H1 (cell line): ENCODE measurements around the gene FAM181B. TPM values are rescaled to one million over a fixed set of nuclear protein-coding genes. Genes with fewer than 3 reads are reported as not detected.

Experiments used
- CTCF ChIA-PET: fragments of 300-600 bp; sonication (Branson Sonifier 250); formaldehyde crosslinking; loops from one replicate; lab custom pipeline; 2021; ENCODE audit not compliant: partially characterized antibody; lab: Charles Lee
- POLR2A ChIA-PET: fragments of 300-600 bp; sonication (Branson Sonifier 250); formaldehyde crosslinking; loops from one replicate; lab custom pipeline; 2021; ENCODE audit warnings: inconsistent platforms; ENCODE audit not compliant: partially characterized antibody; lab: Charles Lee
- DNase-seq, 2 experiments: peaks; one replicate each; pipeline versions ENCODE4 v3.0.0 to v3.0.0-alpha.2; 2010 to 2022; ENCODE audit warnings: low spot score in 2 of 2, low read depth in 1 of 2, mixed read lengths in 1 of 2
- FAIRE-seq: peaks from 2 replicates; lab custom pipeline; 2011; peaks lifted over from hg19 to GRCh38; lab: Jason Lieb, UNC
- H2AFZ ChIP-seq: 2 replicates; pipeline ENCODE4 v1.8.1; 2012; ENCODE audit warnings: low read length, inconsistent platforms
- H2AK5ac ChIP-seq: 2 replicates; pipeline ENCODE4 v1.6.1; 2013; ENCODE audit warnings: low read depth, low read length
- H2BK120ac ChIP-seq: replicated peaks from 2 replicates; pipeline ENCODE3; 2013; ENCODE audit warnings: low read depth, low read length, inconsistent platforms
- H2BK12ac ChIP-seq: 2 replicates; pipeline ENCODE4 v1.6.1; 2013; ENCODE audit warnings: low read depth, low read length
- H2BK15ac ChIP-seq: 2 replicates; pipeline ENCODE4 v1.6.1; 2013; ENCODE audit warnings: low read length
- H2BK20ac ChIP-seq: 2 replicates; pipeline ENCODE4 v1.6.1; 2013; ENCODE audit warnings: low read length
- H2BK5ac ChIP-seq: 2 replicates; pipeline ENCODE4 v1.6.1; 2013; ENCODE audit warnings: low read depth, low read length
- H3K14ac ChIP-seq: 2 replicates; pipeline ENCODE4 v1.6.1; 2013; ENCODE audit warnings: inconsistent platforms; ENCODE audit not compliant: insufficient read length
- H3K18ac ChIP-seq: 2 replicates; pipeline ENCODE4 v1.6.1; 2013; ENCODE audit warnings: low read length; ENCODE audit errors: extremely low read depth
- H3K23ac ChIP-seq: 2 replicates; pipeline ENCODE4 v1.6.1; 2013; ENCODE audit warnings: inconsistent platforms; ENCODE audit not compliant: insufficient read length
- H3K23me2 ChIP-seq: 2 replicates; pipeline ENCODE4 v1.6.1; 2013; ENCODE audit warnings: low read depth, low read length
- H3K27ac ChIP-seq: 2 replicates; pipeline ENCODE4 v1.6.1; 2011; ENCODE audit warnings: low read depth, low read length, inconsistent platforms
- H3K27me3 ChIP-seq, 4 experiments: replicated peaks in 1 of 4; 1 replicate in 1 of 4; 2 replicates in 3 of 4; pipeline versions ENCODE4 v1.6.1 to v1.8.1; 2011 to 2013; ENCODE audit warnings: low read length in 3 of 4, mild to moderate bottlenecking in 3 of 4, inconsistent platforms in 2 of 4, mixed read lengths in 2 of 4, moderate library complexity in 1 of 4; ENCODE audit not compliant: control insufficient read depth in 3 of 4, insufficient read depth in 3 of 4; ENCODE audit errors: extremely low read depth in 1 of 4
- H3K36me3 ChIP-seq, 4 experiments: 2 replicates each; pipeline versions ENCODE4 v1.6.1 to v1.8.1; 2011 to 2013; ENCODE audit warnings: mild to moderate bottlenecking in 4 of 4, low read length in 3 of 4, moderate library complexity in 2 of 4, control low read depth in 1 of 4, inconsistent platforms in 1 of 4; ENCODE audit not compliant: insufficient read depth in 4 of 4, control insufficient read depth in 2 of 4
- H3K4ac ChIP-seq: replicated peaks from 2 replicates; pipeline ENCODE3; 2013; ENCODE audit warnings: low read length, low read depth, mixed read lengths, inconsistent platforms; ENCODE audit not compliant: insufficient read length
- H3K4me1 ChIP-seq, 4 experiments: replicated peaks in 1 of 4; 1 replicate in 1 of 4; 2 replicates in 3 of 4; pipeline versions ENCODE4 v1.6.1 to v1.8.1; 2011 to 2013; ENCODE audit warnings: low read length in 3 of 4, inconsistent platforms in 2 of 4, mixed read lengths in 1 of 4; ENCODE audit not compliant: insufficient read depth in 4 of 4, control insufficient read depth in 3 of 4
- H3K4me2 ChIP-seq, 2 experiments: 2 replicates each; pipeline versions ENCODE4 v1.6.1 to v1.8.1; 2011 to 2013; ENCODE audit warnings: low read depth in 2 of 2, low read length in 2 of 2, control low read depth in 1 of 2, inconsistent platforms in 1 of 2, mild to moderate bottlenecking in 1 of 2; ENCODE audit not compliant: insufficient read depth in 1 of 2
- H3K4me3 ChIP-seq, 4 experiments: fragments of 200-600, 300-600 bp in 1 of 4; sonication (generic), shearing (Covaris generic), sonication (Bioruptor Twin) in 1 of 4; 2 replicates each; pipeline versions ENCODE4 v1.5.1 to v1.8.1; 2011 to 2016; ENCODE audit warnings: low read length in 4 of 4, low read depth in 3 of 4, control low read depth in 2 of 4, inconsistent platforms in 2 of 4, mild to moderate bottlenecking in 2 of 4, mixed read lengths in 1 of 4, moderate library complexity in 1 of 4; ENCODE audit not compliant: insufficient read depth in 2 of 4; ENCODE audit errors: extremely low read depth in 1 of 4
- H3K56ac ChIP-seq: replicated peaks from 2 replicates; pipeline ENCODE3; 2013; ENCODE audit warnings: low read depth, mild to moderate bottlenecking, mixed read lengths, low read length, inconsistent platforms; ENCODE audit not compliant: insufficient read length
- H3K79me1 ChIP-seq: 2 replicates; pipeline ENCODE4 v1.6.1; 2013; ENCODE audit warnings: low read depth, low read length, control low read depth
- H3K79me2 ChIP-seq, 2 experiments: 2 replicates each; pipeline versions ENCODE4 v1.6.1 to v1.8.1; 2012 to 2013; ENCODE audit warnings: low read length in 2 of 2, mild to moderate bottlenecking in 2 of 2, inconsistent platforms in 1 of 2; ENCODE audit not compliant: insufficient read depth in 2 of 2, control insufficient read depth in 1 of 2
- H3K9ac ChIP-seq, 4 experiments: replicated peaks in 1 of 4; 1 replicate in 1 of 4; 2 replicates in 3 of 4; pipeline versions ENCODE4 v1.6.1 to v1.8.1; 2011 to 2013; ENCODE audit warnings: low read depth in 3 of 4, low read length in 3 of 4, control low read depth in 2 of 4, mild to moderate bottlenecking in 2 of 4, moderate library complexity in 2 of 4, inconsistent platforms in 1 of 4; ENCODE audit errors: extremely low read depth in 1 of 4
- H3K9me3 ChIP-seq, 2 experiments: 2 replicates each; pipeline versions ENCODE4 v1.6.1 to v1.8.1; 2012 to 2013; ENCODE audit warnings: mild to moderate bottlenecking in 2 of 2, moderate library complexity in 2 of 2, control low read depth in 1 of 2, inconsistent platforms in 1 of 2, low read depth in 1 of 2, low read length in 1 of 2, mixed read lengths in 1 of 2; ENCODE audit not compliant: insufficient read depth in 2 of 2
- H4K20me1 ChIP-seq, 2 experiments: replicated peaks in 1 of 2; 2 replicates each; pipeline versions ENCODE3 to v1.8.1; 2011 to 2013; ENCODE audit warnings: inconsistent platforms in 2 of 2, low read length in 2 of 2, mild to moderate bottlenecking in 1 of 2; ENCODE audit not compliant: insufficient read depth in 2 of 2, control insufficient read depth in 1 of 2
- H4K5ac ChIP-seq: 2 replicates; pipeline ENCODE4 v1.6.1; 2013; ENCODE audit warnings: low read length, low read depth, mixed read lengths, inconsistent platforms; ENCODE audit not compliant: insufficient read length
- H4K8ac ChIP-seq: 2 replicates; pipeline ENCODE4 v1.8.0; 2013; ENCODE audit warnings: mild to moderate bottlenecking, moderate library complexity, low read length, inconsistent platforms; ENCODE audit not compliant: insufficient read depth; ENCODE audit errors: extremely low read depth
- H4K91ac ChIP-seq: replicated peaks from 2 replicates; pipeline ENCODE3; 2013; ENCODE audit warnings: low read length, mixed read lengths, inconsistent platforms; ENCODE audit not compliant: insufficient read length
- ASH2L ChIP-seq: fragments of 200-600, 300-600 bp; sonication (generic); IDR thresholded peaks from one replicate; pipeline ENCODE4 v1.7.1; 2017; ENCODE audit warnings: low read length
- BCL11A ChIP-seq, 2 experiments: IDR thresholded peaks; one replicate each; pipeline ENCODE4 v1.6.1; 2011; ENCODE audit warnings: low read depth in 2 of 2, low read length in 2 of 2, mild to moderate bottlenecking in 2 of 2
- BRCA1 ChIP-seq: IDR thresholded peaks from 2 replicates; pipeline ENCODE4 v1.6.1; 2012; ENCODE audit warnings: low read depth, low read length, improper control_type of control experiment
- FOSL1 ChIP-seq: IDR thresholded peaks from 2 replicates; pipeline ENCODE4 v1.6.1; 2011; ENCODE audit warnings: mild to moderate bottlenecking, low read depth, low read length, moderate library complexity; ENCODE audit not compliant: insufficient read depth
- GTF2F1 ChIP-seq: IDR thresholded peaks from 2 replicates; pipeline ENCODE4 v1.6.1; 2012; ENCODE audit warnings: low read depth, low read length, improper control_type of control experiment, borderline replicate concordance
- PHF8 ChIP-seq: fragments of 200-600 bp; sonication (generic); conservative IDR thresholded peaks from 2 replicates; pipeline ENCODE4 v1.7.1; 2012; ENCODE audit warnings: low read depth, mild to moderate bottlenecking, inconsistent platforms, low read length, moderate library complexity
- POLR2A ChIP-seq, 2 experiments: IDR thresholded peaks; 1 replicate in 1 of 2; 2 replicates in 1 of 2; pipeline ENCODE4 v1.6.1; 2011; ENCODE audit warnings: low read depth in 2 of 2, low read length in 2 of 2, mild to moderate bottlenecking in 2 of 2; ENCODE audit errors: control extremely low read depth in 1 of 2
- POLR2AphosphoS5 ChIP-seq: IDR thresholded peaks from 2 replicates; pipeline ENCODE4 v1.6.1; 2011; ENCODE audit warnings: low read depth, low read length
- SIX5 ChIP-seq: IDR thresholded peaks from 2 replicates; pipeline ENCODE4 v1.6.1; 2011; ENCODE audit warnings: mild to moderate bottlenecking, low read depth, low read length
- SP1 ChIP-seq: IDR thresholded peaks from 2 replicates; pipeline ENCODE4 v1.6.1; 2011; ENCODE audit warnings: low read depth, low read length
- SUZ12 ChIP-seq: fragments of 200-600 bp; sonication (generic); IDR thresholded peaks from 2 replicates; pipeline ENCODE4 v1.6.1; 2012; ENCODE audit warnings: mild to moderate bottlenecking, inconsistent platforms, low read length, moderate library complexity, mixed read lengths
- TAF1 ChIP-seq: IDR thresholded peaks from 2 replicates; pipeline ENCODE4 v1.6.1; 2011; ENCODE audit warnings: mild to moderate bottlenecking, low read depth, low read length
- TCF12 ChIP-seq: IDR thresholded peaks from 2 replicates; pipeline ENCODE4 v1.6.1; 2011; ENCODE audit warnings: low read depth, mild to moderate bottlenecking, low read length
- TEAD4 ChIP-seq: IDR thresholded peaks from 2 replicates; pipeline ENCODE4 v1.6.1; 2012; ENCODE audit warnings: low read depth, low read length, inconsistent platforms, mixed read lengths
- WGBS, 2 experiments: shearing (Covaris generic) in 1 of 2; methylation state at CpG; one replicate each; pipeline versions ENCODE4 v1.1.6 to v1.1.7; 2013 to 2015; ENCODE audit warnings: low lambda C conversion rate in 2 of 2, mixed read lengths in 2 of 2, inconsistent platforms in 1 of 2, low coverage in 1 of 2, missing lambda C conversion rate in 1 of 2; ENCODE audit not compliant: insufficient replicate concordance in 2 of 2, insufficient coverage in 1 of 2, insufficient read length in 1 of 2; ENCODE audit errors: extremely low coverage in 1 of 2, missing lambda C conversion rate in 1 of 2; 5-methylcytosine and 5-hydroxymethylcytosine counted together
- polyA plus RNA-seq, 7 experiments: library from polyadenylated mRNA; depleted of rRNA in 3 of 7; stranded (reverse) in 5 of 7; unstranded in 2 of 7; fragments of >200 nt in 5 of 7; fragments of 200-250 nt in 2 of 7; gene quantifications; 1 replicate in 5 of 7; 2 replicates in 1 of 7; 4 replicates in 1 of 7; pipeline versions ENCODE4 v1.2.1 to v1.2.3, GENCODE V29; 2011 to 2013; ENCODE audit warnings: missing spikeins in 2 of 7, mixed read lengths in 2 of 7
- total RNA-seq: library from RNA; stranded (reverse); fragmentation: NEBNext Ultra II Directional; extraction: Animal tissue kit (Norgen Biotek cat#: 25700); gene quantifications from 2 replicates; pipeline ENCODE4 v1.2.1, GENCODE V29; 2021

Gene FAM181B
- total and polyA plus RNA-seq, 2 of the 8 experiments (the other 6 are each of a cell fraction or from before 2014, with no cell fraction given): 0.21 to 0.37 TPM

- Histone ChIP-seq H3K9me3 (no peaks in the 10 kb centered on the region), H2BK20ac (no peak overlapping the region), H3K18ac (no peak overlapping the region), H3K23me2 (no peaks in the 10 kb centered on the region), H3K4me1 (peaks cover 0 to 8% (median 1%) of the 10 kb centered on the region in 4 experiments; a peak in 3 of 7 replicates), H3K79me1 (no peaks in the 10 kb centered on the region), H3K9ac (no peak overlapping the region), H4K5ac (no peak overlapping the region), H3K14ac (no peak overlapping the region), H3K27me3 (no peaks in the 10 kb centered on the region), H2BK120ac (no peak overlapping the region), H2BK15ac (no peak overlapping the region), H3K27ac (no peak overlapping the region), H3K4me2 (no peak overlapping the region), H3K4me3 (no peak overlapping the region), H3K56ac (no peak overlapping the region), H2BK12ac (no peak overlapping the region), H2AFZ (no peak overlapping the region), H4K8ac (no peak overlapping the region), H2BK5ac (no peak overlapping the region), H2AK5ac (no peak overlapping the region), H3K4ac (no peak overlapping the region), H4K20me1 (no peaks in the 10 kb centered on the region), H3K36me3 (no peaks in the 10 kb centered on the region), H3K79me2 (no peaks in the 10 kb centered on the region), H4K91ac (no peak overlapping the region), H3K23ac (no peak overlapping the region)
- TF ChIP-seq TEAD4 (no peak), TAF1 (no peak), SIX5 (no peak), GTF2F1 (no peak), PHF8 (no peak), BCL11A (IDR thresholded peaks at IDR 0.05; ENCODE audit: low read depth in 2 of 2, low read length in 2 of 2) (no peak), POLR2AphosphoS5 (no peak), SUZ12 (no peak), BRCA1 (no peak), ASH2L (no peak), SP1 (no peak), POLR2A (IDR thresholded peaks at IDR 0.05; ENCODE audit: control extremely low read depth in 1 of 2, low read depth in 2 of 2, low read length in 2 of 2) (no peak), TCF12 (no peak), FOSL1 (no peak)
- no peak for DNase-seq
- CTCF ChIA-PET: interaction anchor here (0.5 to 2.2 kb wide), 4 partner anchors 21 to 205 kb away, joined by 3 to 10 read pairs (median 4); no protein-coding TSS in a partner anchor
- WGBS, 2 experiments: 88% methylated on average over 4 of the region's 4 CpGs; no CpG with 5 or more reads in 1 of the 2 experiments
- no peak for FAIRE-seq
- POLR2A ChIA-PET: no interaction called here
These were observed 20.7 kb upstream of the FAM181B start for GRCh38 chr11:82754410-82754809.
